Kidney epithelial cell (primary cell): ENCODE measurements around the gene PIGQ. TPM values are rescaled to one million over a fixed set of nuclear protein-coding genes. Genes with fewer than 3 reads are reported as not detected.

Experiments
- DNase-seq: peaks from one replicate; pipeline ENCODE4 v3.0.0-alpha.2; 2010; ENCODE audit warnings: low read depth
- H3K27me3 ChIP-seq: 2 replicates; pipeline ENCODE4 v1.6.0; 2011; ENCODE audit warnings: low read length; ENCODE audit not compliant: control insufficient read depth, insufficient read depth
- H3K36me3 ChIP-seq: 2 replicates; pipeline ENCODE4 v1.5.1; 2011; ENCODE audit warnings: low read length; ENCODE audit not compliant: control insufficient read depth, insufficient read depth
- H3K4me3 ChIP-seq: 2 replicates; pipeline ENCODE4 v1.5.1; 2011; ENCODE audit warnings: low read depth, mild to moderate bottlenecking, control low read depth, low read length
- CTCF ChIP-seq: IDR thresholded peaks from 2 replicates; pipeline ENCODE4 v1.5.1; 2011; ENCODE audit warnings: mild to moderate bottlenecking, moderate library complexity, low read length, control low read depth, inconsistent platforms; ENCODE audit not compliant: insufficient read depth, poor library complexity, severe bottlenecking
- total RNA-seq: library from RNA; depleted of rRNA; stranded (reverse); fragments of >200 nt; gene quantifications from 2 replicates; pipeline ENCODE4 v1.2.3, GENCODE V29; 2015

Gene PIGQ
- total RNA-seq, 1 donor from 2014 or later = 54.9 TPM

GRCh38 chr16:539901-540530, 29.8 kb upstream of the PIGQ start:
- no peak for TF ChIP-seq CTCF
- H3K4me3 ChIP-seq = no peak overlapping the region
- H3K36me3 ChIP-seq = peaks cover 3% of the 10 kb centered on the region
- no peaks in the 10 kb centered on the region for H3K27me3 ChIP-seq
- DNase-seq = no peak

DNA sequence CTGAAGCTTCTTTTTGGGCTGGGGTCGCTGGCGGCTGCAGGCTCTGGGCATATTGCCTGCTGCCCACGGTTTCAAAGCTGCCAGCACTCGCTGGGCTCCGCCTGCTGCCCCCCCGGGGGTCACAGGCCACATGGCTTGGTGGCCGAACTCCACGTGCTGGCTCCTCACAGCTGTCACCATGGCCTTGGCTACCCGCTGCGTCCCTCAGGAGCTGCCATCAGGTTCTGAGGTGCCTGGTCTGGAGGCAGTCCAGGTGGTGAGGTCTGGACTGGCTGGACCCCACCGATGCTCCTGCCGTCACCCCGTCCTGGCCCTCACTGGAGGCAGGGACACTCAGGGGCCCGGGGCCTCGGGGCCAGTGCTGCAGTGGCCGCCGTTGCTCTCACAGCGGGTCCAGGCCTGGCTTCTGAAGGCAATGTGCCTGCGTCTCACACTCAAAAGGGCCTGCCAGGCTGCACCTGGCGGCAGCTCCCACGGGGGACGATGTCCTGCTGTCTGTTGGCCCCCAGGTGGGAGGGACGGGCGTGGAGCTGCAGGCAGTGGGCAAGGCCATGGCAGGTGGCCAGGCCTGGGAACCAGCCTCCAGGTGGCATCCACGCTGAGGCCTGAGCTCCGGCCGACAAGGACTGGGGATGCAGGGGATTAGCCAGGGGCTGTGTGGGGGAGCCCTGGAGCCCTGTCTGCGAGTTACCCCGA, 29.0 kb upstream of the PIGQ start:
- DNase-seq = no peak
- Histone ChIP-seq H3K27me3 (no peaks in the 10 kb centered on the region), H3K36me3 (peaks cover 3% of the 10 kb centered on the region), H3K4me3 (no peak overlapping the region)
- no peak for TF ChIP-seq CTCF

DNA sequence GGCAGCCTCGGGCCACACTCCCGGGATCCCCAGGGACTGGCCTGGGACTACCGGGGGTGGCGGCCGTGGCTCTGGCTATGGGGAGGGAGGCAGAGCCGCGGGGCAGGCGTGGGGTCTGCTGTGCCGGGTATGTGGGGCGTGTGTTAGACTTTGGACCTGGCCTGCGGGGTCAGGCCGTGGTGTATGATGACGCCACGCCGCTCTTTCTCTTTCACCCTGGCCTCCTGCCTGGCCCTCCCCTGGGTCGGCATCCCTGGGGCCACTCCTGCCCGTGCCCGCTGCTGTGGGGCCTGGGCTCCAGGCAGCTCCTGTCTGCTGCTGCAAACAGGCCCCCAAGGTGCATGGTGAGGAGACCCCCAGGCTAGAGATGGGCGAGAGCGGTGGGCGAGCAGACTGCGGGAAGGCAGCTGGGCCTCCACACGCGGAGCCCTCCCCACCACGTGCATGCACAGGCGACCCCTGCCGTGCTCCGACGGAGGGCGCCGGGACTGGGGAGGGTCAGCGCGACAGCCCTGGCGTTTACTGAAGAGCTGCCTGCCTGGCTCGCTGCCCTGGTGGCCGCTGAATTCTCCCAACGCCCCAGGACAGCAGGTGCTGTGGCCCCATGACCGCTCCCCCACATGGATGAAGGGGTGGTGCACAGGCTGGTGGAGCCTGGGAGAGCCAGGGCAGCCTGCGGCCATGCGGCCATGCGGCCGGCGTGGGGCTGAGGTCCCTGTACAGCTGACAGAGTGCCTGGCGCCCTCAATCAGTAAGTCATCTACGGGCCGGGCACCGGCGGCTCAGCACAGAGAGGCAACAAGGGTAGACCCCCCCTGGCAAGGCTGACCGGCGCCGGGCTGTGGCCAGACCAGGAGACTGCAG, 26.2 kb upstream of the PIGQ start:
- no peak for DNase-seq
- TF ChIP-seq CTCF = no peak
- Histone ChIP-seq H3K36me3 (no peaks in the 10 kb centered on the region), H3K27me3 (no peaks in the 10 kb centered on the region), H3K4me3 (no peak overlapping the region)

DNA sequence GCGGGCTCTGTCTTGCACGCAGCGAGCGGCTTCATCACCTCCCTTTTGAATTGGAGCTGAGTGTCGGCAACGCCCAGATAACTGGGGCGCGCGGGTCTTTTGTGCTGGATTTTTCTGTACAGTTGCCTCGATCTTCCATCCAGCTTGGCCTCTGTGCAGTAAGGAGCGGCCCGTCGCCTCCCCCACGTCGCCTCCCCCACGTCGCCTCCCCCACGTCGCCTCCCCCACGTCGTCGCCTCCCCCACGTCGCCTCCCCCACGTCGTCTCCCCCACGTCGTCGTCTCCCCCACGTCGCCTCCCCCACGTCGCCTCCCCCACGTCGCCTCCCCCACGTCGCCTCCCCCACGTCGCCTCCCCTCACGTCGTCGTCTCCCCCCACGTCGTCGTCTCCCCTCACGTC, 25.3 kb upstream of the PIGQ start:
- DNase-seq = no peak
- no peaks in the 10 kb centered on the region for H3K27me3 ChIP-seq
- no peak overlapping the region for H3K4me3 ChIP-seq
- no peaks in the 10 kb centered on the region for H3K36me3 ChIP-seq
- TF ChIP-seq CTCF = no peak

GRCh38 chr16:546909-547770, 22.6 kb upstream of the PIGQ start:
- H3K27me3 ChIP-seq = no peaks in the 10 kb centered on the region
- H3K4me3 ChIP-seq = no peak overlapping the region
- peak; percentile 60 for TF ChIP-seq CTCF
- DNase-seq = no peak
- H3K36me3 ChIP-seq = no peaks in the 10 kb centered on the region
